Activated CD8-positive, alpha-beta memory T cell treated with anti-CD3 and anti-CD28 coated beads for 4 hours (primary cell): Measurements from ENCODE around the gene DRD5.

Experiments used
- DNase-seq, 2 donors: peaks; one replicate each; pipeline ENCODE4 v3.0.0-alpha.2; 2020; ENCODE audit warnings: low read depth in 2 of 2

DRD5 gene

DNA sequence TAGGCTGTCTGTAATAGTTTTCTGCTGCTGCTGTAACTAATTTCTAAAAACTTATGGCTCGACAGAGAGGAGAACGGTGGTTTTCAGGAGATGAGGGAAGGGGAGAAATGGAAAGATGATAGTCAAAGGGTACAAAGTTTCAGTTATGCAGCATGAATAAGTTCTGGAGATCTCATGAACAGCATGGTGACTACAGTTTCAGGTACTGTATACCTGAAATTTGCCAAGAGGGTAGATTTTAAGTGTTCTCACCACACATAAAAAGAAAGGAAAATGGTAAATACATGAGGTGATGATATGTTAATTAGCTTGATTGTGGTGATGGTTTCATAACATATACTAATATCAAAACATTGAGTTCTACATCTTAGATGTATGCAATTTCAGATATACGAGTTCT, 34.9 kb downstream of the DRD5 start:
- no peak for DNase-seq

DNA sequence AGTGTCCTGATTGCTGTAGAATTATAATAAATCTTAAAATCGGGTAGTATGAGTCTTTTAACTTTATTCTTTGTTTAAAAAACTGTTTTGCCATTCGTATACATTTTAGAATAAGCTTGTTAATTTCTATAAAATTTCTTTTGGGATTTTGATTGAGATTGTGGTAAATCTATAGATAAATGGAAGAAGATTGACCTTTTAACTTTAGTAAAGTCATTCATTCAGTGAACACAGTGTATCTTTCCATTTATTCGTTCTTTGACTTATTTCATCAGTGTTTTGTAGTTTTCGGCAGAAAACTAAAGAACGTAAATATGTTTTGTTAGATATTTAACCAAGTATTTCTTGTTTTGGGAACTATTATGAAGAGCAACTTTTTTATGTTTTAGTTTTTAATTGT, 38.9 kb downstream of the DRD5 start:
- no peak for DNase-seq

DNA sequence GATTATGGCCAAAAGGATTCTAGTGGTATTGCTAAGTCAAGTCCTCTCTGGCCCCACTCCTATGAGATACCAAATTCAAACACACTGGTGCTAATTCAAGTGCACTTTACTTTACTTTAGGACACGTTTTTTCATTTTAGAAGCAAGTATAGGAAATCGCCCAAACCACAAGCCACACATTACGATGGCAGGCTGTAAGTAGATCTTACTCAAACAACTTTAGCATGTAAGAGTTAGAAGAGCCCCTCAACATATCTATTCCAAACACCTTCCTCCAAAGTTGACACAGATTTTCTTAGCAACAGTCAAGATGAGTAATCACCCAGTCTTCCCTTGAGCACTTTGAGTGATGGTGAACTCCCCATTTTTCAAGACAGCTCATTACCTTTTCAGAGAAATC, 43.6 kb downstream of the DRD5 start:
- no peak for DNase-seq

GRCh38 chr4:9826551-9826950, 45.1 kb downstream of the DRD5 start:
- DNase-seq, result no peak

GRCh38 chr4:9832640-9833039, 51.2 kb downstream of the DRD5 start:
- no peak for DNase-seq

DNA sequence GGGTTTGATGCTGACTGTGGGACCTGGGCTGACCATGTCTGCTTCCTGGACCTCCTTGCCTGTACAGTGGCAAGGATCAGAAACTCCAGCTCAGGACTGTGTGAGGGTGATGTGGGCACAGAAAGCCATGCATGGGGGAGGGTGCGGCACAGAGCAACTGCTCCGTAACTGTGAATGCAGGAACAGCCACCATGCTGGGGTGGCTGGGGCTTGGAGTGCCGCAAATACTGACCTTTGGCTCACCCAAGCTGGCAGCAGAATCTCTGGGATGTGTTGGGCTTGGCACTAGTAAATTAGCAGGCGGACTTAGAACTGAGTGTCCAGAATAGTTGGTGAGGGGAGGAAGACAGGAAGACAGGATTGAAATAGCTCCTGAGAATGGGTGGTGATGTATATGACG, 52.0 kb downstream of the DRD5 start:
- DNase-seq, result no peak
